GM18519 (cell line): Measurements from ENCODE around the gene TMEM114.

Experiments
- ATAC-seq: cut with Tn5 transposase; IDR thresholded peaks from one replicate; pipeline ENCODE4 v1.9.1; 2021; ENCODE audit warnings: mild to moderate bottlenecking, moderate library complexity; ENCODE audit not compliant: unreplicated experiment, low FRiP score

TMEM114 gene

DNA sequence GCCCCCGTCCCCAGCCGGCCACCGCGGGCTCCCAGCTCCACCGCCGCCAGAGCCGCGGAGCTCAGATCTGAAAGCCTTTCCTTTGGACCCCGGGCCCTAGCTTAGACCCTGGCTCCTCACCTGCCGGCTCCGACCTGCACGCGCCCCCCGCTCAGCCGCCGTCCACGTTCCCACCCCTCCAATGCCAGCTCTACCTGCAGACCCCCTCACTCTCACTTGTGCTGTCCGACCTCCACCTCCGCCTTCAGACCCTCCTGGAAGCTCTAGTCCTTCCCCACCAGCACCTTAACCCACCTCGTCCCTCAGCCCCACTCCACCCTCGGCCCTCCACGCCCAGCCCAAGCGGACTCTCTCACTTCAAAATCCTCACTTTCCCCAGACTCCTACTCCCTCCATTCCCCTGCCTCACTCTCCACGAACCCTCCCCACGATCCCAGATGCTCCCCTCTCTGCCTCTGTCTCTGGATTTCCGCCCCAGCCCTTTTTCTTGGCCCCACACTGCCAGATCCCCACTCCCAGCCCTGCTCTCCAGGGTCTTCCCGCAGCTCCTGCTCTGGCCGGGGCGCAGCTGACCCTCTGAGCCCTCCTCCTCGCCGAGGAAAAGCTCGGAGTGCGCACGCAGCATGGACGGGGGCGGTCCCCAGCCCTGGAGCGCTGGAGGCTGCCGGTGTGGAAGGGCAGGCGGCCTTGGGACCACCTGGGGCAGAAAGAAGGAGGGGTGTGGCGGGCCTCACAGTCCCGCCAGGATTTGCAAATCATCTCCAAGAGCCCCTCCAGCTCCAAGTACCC lies at the start of gene TMEM114:
TSS of gene TMEM114 (minus strand) at position 612 of the 789 bp plus-strand sequence. CDS start 673 bp downstream, outside the sequence.
- no peak for ATAC-seq

DNA sequence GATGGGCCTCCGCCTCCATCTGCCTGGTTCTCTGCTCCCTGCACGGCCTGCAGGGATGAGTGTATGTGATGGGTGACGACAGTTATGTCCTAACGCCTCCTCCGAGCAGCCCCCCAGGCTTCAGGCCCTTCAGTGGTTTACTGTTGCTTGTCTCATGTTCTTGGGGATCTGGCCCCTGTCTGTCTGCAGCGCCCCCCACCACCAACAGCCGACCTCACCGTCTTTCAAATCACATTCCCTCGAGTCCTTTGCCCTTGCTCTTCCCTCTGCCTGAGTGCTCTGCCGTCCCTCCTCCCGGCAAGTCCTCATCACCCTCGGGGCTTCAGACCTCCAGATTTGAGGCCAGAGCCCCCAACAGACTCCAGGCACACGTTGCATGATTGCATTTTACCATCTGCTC lies 49.4 kb upstream of the TMEM114 start:
- ATAC-seq, result no peak

DNA sequence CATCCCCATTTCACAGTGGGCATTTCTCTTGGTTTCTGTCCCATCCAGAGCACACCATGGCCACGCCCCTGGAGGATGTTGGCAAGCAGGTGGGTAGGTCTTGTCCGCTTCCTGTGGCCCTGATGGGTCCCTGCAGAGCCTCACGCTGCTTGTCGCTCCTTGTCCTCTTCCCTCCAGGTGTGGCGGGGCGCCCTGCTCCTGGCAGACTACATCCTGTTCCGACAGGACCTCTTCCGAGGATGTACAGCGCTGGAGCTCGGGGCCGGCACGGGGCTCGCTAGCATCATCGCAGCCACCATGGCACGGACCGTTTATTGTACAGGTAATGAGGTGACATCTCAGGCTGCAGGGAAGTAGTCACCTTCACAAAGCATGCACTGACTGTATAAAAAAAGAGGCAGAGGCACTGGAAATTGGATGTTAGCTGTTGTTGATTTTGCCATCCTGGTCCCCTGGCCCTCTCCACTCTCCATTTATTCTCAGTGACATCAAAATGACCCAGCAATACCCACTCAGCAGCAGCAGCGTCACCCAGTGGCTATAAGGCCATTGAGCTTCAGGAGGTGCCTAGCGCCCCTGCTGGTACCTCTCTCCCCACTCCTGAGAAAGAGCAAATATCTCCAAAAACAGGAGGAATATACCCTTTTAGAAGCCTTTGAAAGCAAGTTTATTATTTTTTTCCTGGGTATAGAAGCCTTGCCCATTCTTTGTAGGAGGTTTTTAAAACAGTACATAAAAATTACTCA lies 44.9 kb upstream of the TMEM114 start:
- ATAC-seq, result no peak

DNA sequence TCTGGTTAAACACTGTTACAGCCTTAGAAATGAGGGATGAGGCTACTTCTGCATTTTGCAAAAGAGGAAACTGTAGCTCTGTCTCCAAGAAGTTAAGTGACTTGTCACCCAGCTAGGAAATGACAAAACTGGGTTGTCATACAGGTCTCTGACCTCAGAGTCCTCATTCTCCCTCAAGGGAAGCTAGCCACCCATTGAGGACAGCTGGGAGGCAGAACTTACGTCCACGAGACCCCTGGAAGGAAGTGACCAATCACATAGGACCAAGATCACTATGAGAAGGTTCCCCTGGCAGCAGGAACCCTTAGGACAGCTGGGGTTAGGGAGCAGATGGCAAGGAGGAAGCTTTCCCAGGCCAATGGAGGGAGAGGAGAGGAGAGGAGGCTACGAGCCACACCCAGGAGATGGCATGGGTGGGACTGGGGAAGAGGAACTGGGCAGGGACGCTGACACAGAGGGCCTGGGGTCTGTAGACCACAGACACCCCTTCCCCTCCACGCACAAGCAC lies 42.4 kb upstream of the TMEM114 start:
- no peak for ATAC-seq

DNA sequence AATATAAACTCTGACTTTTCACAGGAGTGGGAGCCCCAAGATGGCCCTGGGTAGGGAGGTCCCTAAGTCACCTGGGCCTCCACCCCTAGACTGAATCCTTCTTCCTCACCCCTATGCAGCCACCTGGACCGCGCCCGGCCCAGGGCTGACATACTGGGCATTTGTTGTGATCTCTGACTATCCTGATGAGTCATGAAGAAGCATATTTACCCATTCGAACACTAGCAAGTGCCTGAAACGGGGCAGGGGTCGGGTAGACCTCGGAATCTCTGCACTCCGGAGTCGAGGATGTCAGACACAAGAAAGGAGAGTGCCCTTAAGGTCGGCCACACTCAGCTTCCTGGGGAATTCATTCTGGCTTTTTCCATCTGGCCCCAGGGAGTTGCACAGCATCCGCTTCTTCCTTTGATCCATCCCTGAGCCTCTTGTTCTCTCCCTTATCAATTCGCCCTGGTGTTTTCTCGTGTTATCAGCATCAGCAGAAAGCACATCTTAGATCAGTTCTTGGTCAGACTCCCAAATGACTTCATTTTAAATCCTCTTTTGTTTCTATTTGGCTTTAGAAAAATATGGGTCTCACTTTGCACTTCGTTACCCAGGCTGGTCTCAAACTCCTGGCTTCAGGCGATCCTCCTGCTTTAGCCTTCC lies 41.6 kb upstream of the TMEM114 start:
- no peak for ATAC-seq

DNA sequence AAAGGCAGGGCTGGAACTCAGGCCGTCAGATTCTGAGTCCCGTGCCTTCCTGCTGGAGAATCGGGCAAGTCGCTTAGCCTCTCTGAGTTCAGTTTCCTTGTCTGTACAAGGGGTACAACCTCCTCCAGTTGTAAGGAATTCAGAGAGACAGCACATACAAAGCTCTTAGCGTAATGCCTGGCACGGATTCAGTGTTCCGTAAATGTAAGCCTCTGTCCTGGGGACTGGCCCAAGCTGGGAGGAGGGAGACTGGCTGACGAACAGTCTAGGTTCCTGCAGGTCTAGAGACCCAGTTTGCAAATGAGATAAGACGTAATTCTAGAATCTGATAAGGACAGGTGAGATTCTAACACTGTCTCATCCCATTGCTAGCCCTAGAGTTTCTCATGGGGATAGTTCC lies 41.1 kb upstream of the TMEM114 start:
- ATAC-seq, result no peak

DNA sequence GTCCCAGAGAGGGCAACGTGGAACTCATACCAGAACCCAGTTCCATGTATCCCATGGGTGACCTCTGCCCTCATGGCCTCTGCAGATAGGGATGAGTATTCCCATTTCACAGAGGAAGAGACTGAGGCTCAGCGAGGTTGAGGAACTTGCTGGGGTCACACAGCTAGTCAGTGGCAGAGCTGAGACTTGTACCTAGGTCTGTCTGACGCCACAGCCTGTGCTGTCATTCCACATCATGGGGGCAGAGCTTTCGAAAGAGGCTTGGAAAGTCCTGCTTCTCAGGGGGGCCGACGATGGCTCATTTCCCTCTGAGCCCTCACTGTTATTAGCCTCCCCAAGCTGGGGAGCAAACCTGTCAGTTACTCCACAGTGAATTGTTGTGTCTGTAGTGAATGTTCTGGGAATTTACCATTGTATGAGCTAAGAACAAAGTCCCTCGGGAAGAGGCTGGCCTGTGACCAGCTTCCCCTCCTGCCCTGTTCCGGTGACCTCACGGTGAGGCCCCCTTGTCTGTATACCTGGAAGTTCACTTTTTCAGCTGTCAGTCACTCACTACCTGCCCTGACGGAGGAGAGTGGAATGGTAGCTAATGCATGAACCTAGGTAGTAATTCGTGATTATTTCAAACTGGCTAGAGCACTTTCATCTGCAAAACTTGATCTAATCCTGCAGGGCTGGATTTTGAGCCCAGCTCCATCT lies 40.1 kb upstream of the TMEM114 start:
- ATAC-seq, result no peak

DNA sequence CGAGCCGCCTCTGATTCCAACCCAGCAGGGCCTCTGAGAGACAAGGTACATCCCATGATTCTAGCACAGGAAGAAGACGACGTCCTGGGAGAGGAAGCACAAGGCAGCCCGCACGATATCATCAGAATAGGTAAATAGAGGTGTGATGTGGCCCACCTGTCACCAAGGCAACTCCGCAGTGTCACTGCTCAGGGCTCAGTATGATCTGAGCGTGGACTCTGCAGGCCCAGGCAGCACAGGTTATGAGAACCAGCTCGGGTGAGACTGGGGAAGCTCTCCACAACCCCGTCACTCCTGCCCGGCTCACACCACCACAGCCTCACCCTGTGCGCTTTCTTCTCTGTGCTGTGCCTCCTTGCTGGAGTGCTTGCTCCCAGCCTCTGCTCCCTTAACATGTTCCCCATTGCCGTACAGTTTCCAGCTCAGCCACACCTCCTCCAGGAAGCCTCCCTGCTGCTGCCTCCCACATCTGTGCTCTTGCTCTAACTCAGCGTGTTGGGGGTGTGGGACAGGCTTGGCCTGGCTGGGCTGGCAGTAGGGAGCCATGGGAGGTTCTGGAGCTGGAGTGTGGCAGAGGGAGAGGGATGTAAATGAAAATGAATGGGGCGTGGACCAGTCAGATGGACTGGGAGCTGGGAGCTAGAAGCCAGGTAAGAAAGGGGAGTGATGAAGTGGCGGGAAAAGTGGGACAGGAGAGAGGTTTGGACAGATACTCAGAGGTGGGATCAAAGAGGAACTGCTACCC lies 38.8 kb upstream of the TMEM114 start:
- no peak for ATAC-seq

DNA sequence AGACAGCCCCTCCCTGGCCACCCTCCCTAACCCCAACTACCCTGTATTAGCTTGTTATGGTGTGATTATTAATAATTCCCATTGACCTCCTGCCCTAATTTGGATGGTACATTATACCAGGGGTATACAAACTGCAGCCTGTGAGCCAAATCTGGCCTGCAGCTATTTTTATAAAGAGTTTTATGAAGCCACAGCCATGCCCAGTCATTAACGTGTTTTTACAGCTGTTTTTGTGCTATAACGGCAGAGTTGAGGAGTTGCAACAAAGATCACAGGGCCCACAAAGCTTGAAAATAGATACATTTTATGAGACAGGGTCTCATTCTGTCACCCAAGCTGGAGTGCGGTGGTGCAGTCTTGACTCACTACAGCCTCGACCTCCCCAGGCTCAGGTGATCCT lies 37.1 kb upstream of the TMEM114 start:
- no peak for ATAC-seq

DNA sequence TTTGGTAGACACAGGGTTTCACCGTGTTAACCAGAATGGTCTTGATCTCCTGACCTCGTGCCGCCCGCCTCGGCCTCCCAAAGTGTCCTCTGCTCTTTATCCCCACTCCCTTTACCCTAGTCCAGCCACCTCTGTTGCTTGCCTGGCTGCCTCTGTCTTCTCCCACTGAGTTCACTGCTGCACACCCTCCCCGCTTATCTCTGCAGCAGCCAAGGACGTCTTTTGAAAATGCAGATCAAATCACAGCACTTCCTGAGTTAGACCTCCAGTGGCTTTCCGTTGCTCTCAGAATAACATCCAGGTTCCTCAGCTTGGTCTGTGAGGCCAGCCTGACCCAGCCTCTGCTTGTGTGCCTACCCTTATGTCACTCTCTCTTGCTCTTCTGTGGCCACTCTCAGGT lies 36.6 kb upstream of the TMEM114 start:
- ATAC-seq, result no peak

DNA sequence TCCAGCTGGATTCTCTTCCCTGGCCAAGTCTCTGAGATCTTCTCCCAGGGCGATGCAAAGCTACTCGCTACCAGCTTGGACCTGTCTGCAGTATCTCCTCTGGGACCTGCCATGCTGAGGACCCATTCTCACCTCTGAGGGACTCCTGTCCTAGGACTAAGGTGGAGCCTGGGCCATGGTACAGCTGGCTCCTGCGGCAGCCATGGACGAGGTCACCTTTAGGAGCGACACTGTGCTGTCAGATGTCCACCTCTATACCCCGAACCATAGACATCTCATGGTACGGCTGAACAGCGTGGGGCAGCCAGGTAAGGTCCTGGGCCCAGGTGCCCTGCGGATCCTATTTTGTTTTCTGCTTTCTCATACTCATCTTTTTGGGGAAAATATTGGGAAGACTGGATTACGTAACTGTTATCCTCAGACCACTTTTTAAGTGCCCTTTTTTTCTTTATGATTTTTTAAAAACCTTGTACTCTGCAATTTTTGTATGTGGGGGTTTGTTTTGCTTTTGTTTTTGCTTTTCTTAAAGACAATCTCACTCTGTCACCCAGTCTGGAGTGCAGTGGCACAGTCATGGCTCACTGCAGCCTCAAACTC lies 35.3 kb upstream of the TMEM114 start:
- ATAC-seq, result no peak

DNA sequence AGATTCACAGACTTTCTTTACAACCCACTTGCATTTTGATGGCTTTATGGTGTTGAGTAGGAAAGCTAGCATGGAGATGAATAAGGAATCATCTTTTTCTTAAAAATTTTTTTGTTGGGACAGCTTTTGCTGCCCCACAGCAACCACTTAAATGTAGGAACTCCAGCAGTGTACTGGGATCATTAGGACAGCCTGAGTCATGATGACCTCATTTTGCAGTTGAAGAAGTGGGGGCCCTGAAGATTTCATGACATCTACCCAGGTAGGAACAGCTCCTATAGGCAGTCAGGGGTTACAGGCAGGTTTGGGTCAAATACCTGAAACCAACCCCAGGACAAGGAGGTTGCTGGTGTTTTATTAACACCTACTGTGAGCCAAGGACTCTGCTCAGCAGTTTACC lies 33.3 kb upstream of the TMEM114 start:
- no peak for ATAC-seq

DNA sequence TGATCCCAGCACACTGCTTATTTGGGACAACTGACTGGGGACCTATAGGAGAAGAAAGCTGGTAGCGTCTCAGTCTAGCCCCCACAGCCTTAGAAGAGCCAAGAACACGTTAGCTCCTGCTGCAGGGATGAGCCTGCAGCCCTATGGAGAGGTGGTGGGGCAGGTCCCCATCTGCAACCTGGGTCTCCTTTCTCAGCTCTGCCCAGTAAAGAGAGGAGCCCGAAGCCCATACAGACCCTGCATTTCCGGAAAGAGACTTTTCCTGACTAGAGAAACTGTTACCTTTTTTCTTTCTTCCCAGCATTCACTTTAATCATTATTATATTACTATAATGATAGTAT lies 32.0 kb upstream of the TMEM114 start:
- ATAC-seq, result no peak

DNA sequence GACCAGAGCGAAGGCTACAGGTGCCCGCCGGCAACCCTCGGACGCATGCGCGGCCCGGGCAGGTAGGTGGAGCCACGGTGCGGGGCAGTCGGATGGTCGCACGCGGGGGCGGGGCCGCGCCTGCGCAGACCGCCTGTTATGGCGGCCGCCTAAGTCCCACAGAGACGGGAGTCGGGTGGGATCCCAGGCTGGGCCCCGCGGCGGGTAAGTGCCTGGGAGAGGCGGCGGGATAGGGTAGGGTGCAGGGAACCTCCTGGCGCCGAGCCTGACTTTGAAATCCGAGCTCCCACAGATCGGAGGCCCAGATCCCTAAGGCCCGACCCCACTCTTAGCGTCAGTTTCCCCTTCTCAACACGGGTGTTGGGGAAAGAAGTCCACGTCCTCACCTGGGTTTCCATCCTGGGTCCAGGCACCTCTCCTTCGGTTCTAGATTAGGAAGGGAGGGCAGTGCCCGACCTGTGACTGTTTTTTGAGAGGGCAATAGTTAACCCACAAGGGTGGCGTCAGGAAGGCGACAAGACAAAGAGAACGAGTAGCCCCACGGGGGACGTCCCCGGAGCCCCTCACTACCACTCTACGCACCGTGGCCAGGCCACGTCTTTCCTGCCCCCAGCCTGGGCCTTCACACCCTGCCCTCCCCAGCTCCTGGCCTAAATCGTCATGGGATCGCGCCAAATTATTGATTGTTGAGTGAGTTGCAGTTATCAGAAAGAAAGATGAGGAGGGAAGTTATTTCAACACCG lies 31.4 kb upstream of the TMEM114 start, which contains the start of gene METTL22:
TSS of gene METTL22 (plus strand) at position 127 of the 743 bp plus-strand sequence. CDS start 3,968 bp downstream, outside the sequence.
- peak; percentile 88 for ATAC-seq

DNA sequence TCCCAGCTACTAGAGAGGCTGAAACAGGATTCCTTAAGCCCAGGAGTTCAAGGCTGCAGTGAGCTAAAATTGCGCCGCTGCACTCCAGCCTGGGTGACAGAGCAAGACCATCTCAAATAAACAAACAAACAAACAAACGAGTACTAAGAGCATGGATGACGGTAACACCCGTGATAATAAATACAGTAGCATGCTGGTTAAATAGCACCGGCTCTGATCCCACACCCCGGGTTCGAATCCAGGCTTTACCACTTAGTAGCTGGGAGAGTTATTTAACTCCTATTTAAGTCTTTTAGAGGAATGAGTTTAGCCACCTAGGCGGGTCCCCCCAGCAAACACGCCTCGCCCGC lies 30.9 kb upstream of the TMEM114 start:
- ATAC-seq, result no peak

DNA sequence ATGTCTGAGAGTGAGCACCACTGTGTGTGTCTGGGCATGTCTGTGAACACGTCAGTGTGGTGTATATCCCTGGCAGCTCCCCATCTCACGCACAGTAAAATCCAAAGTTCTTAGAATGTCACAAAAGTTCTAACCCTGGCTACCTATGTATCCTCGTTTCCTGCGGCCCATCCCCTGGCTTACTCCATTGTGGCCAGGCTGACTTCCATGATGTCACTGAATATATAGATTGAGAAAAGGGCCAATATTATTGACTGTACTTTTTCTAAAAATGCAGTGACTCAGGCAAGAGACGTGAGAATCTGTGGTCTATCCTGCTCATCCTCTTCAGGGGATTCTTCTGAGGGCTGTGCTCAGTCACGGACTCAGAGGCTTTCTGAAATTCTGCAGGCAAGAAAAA lies 30.2 kb upstream of the TMEM114 start:
- ATAC-seq, result no peak

DNA sequence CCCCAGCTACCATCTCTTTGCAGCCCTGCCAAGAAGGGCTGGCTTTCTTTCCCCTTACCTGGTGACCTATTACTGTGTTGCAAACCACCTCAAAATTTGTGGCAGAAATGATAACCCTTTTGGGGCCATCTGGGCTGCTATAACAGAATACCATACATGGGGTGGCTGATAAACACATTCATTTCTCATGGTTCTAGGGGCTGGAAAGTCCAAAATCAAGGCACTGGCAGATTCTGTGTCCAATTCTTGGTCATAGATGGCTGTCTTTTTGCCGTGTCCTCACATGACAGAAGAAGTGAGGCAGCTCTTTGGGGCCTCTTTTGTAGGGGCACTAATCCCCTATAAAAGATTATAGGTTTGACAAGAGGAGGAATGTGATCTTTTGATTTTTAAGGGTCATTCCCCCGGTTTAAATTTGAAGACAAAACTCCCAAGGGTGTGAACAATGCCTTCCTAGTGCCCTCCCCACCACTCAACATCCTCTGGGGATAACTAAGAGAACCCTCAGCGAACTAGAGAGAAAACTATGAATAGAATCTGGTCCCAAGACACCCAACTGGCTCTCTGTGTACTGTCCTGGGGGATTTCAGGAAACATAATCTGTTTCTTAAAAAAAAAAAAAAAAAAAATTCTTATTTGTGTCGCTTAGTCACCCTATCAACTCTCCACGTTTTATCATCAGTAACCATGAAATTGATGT lies 29.5 kb upstream of the TMEM114 start:
- no peak for ATAC-seq

DNA sequence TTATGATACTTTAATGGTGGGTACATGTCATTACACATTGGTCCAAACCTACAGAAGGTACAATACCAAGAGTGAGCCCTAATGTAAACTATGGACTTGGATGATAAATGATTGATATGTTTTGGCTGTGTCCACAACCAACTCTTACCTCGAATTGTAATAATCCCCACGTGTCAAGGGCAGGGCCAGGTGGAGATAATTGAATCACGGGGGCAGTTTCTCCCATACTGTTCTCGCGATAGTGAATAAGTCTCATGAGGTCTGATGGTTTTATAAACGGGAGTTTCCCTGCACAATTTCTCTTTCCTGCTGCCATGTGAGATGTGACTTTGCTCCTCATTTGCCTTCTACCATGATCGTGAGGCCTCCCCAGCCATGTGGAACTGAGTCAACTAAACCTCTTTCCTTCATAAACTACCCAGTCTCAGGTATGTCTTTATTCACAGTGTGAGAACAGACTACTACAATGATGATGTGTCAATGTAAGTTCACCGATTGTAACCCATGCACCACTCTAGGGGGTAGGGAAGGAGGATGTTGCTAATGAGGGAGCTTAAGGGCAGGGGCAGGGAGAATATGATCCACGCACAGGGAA lies 24.2 kb upstream of the TMEM114 start:
- no peak for ATAC-seq
